Retinal pigment epithelial cell (primary cell): Measurements from ENCODE around the gene CACNA1C.

Source experiments
- DNase-seq: peaks from one replicate; pipeline ENCODE4 v3.0.0-alpha.2; 2010; ENCODE audit warnings: low read depth
- H3K4me3 ChIP-seq: 2 replicates; pipeline ENCODE4 v1.5.1; 2011; ENCODE audit warnings: mild to moderate bottlenecking, low read length, control low read depth, moderate library complexity
- CTCF ChIP-seq: conservative IDR thresholded peaks from 2 replicates; pipeline ENCODE4 v1.5.1; 2011; ENCODE audit warnings: low read depth, low read length, control low read depth, inconsistent platforms

The CACNA1C gene

GRCh38 chr12:2541631-2542204, 488.9 kb downstream of the CACNA1C start:
- no peak overlapping the region for H3K4me3 ChIP-seq
- DNase-seq, result no peak
- TF ChIP-seq CTCF, result no peak

GRCh38 chr12:2543801-2544200, 491.0 kb downstream of the CACNA1C start:
- TF ChIP-seq CTCF, result no peak
- DNase-seq, result no peak
- H3K4me3 ChIP-seq, result no peak overlapping the region

DNA sequence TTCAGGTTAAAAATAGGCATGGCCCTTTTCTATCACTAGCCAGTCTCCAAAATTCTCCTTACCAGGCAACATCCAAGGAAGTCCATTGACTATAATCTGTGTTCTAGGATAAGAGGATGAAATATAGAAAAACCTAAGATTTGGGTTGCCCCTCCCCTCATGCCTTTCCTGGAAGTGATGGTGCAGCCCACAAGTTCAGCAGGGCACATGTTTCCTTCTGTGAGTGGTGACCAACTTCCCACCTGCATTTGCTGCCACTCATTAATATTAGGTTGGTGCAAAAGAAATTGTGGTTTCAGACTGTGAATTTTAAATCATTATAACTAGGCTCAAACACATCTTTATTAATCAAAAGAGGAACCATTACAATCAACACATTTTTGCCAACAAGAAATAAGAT, 491.4 kb downstream of the CACNA1C start:
- no peak for TF ChIP-seq CTCF
- no peak for DNase-seq
- H3K4me3 ChIP-seq, result no peak overlapping the region

DNA sequence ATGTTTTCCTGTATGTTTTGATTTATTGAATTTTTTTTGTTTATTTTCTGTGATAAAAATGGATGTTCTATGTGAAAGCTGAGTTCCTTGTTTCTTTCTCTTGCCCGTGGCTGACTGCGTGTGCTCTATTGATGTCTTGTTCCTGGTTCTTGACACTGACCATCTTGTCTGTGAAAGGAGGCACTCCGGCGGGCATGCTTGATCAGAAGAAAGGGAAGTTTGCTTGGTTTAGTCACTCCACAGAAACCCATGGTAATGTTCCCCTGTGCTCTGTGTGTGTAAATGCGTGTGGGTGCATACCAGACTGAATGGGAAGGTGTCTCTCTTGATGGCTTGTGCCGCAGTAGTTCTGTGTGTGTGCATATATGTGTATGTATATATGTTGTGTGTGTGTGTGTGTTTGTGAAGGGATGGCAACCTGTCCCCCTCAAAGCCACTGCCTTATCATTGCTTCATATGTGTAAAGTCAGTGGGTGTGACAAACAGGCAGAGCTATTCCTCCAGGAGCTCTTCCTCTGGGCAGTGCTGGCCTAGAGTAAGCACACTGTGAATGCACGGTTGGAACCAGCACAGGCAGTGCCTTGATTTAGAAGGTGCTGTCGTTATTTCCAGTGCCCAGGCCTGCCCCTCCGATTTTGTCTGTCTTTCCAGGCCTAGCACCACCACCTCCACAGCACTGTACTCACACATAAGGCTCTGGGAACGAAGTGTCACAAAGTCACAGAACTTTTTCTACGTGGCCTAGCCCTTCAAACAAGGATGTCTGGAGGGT, 494.7 kb downstream of the CACNA1C start:
- no peak for TF ChIP-seq CTCF
- DNase-seq, result no peak
- H3K4me3 ChIP-seq, result no peak overlapping the region

DNA sequence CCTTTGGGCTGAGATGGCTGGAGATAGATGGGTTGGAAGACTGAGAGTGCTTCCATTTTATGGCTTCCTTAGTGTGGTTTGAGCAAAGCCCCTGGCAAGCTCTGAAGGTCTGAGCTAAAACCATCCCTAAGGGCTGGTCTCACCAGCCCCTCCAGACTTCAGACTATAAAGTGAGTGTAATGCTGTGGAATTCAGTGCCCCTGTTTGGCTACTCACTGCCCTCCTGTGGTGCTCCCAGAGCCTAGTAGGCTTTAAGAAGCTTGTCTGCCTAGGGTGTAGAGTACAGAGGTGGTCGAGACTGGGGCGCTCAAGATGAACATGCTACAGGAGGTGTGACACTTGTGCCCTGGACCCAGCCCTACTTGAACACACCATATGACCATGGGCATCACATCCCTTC, 495.3 kb downstream of the CACNA1C start:
- no peak for DNase-seq
- no peak for TF ChIP-seq CTCF
- H3K4me3 ChIP-seq, result no peak overlapping the region

DNA sequence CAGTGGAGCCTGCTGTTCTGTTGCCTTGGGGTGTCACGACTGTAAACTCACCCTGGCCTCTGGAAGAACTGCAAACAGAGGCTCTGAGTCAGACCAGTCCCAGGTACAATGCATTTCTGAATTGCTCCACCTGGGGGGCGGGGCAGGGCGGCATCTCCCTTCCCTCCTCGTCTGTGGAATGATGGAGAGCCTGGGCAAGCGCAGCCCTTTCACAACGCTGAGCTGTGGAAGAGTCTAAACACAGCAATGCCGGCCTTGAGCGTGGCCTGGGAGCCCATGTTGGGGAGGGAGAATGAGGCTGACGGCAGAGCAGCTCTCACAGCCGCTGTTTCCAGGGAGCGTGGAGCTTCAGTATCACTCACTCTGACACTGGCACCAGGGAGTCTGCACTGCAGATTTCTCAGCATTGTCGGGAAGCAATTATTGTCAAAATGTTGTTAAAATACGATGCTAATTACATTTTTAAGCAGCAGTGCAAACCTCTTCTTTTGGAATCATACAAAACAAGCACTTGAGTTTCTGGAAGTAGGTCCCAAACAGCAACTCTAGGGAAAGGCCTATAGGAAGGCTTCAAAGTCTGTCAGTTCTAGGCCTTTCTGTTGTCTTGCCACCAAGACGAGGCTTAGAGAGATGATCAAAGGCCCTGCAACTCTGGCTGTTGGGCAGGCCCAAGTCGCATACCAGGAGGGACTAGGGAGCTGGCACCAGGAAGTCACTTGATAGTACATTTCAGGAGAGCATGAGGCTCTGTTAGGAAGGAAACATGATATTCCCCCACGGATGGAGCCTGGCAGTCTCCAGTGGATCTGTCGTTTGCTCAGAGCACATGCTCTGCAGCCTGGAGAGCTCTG, 498.0 kb downstream of the CACNA1C start:
- H3K4me3 ChIP-seq, result no peak overlapping the region
- DNase-seq, result no peak
- TF ChIP-seq CTCF, result no peak
